Fibroblast of skin of left quadriceps (primary cell): ENCODE measurements around the gene SMG9.

Experiments
- DNase-seq, 2 experiments: peaks; one replicate each; pipeline ENCODE4 v3.0.0-alpha.2; 2013; ENCODE audit warnings: low read depth in 2 of 2

SMG9 gene

DNA sequence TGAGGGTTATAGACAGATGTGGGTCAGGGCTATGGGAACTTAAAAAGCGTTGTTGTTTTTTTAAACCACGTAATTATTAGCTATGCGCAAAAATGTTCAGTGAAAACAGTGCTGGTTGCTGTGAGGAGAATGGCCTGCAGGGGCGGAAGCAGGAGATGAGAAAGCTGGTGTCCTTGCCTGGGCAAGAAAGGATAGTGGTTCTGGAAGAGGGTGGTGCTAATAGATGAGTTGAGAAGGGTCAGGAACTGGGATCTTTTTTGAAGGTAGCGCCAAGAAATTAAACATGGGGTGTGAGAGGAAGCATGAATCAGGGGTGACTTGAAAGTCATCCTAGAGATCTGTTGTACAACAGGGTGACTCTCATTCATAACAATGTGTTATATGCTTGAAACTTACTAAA lies 4.8 kb upstream of the SMG9 start:
- no peak for DNase-seq

DNA sequence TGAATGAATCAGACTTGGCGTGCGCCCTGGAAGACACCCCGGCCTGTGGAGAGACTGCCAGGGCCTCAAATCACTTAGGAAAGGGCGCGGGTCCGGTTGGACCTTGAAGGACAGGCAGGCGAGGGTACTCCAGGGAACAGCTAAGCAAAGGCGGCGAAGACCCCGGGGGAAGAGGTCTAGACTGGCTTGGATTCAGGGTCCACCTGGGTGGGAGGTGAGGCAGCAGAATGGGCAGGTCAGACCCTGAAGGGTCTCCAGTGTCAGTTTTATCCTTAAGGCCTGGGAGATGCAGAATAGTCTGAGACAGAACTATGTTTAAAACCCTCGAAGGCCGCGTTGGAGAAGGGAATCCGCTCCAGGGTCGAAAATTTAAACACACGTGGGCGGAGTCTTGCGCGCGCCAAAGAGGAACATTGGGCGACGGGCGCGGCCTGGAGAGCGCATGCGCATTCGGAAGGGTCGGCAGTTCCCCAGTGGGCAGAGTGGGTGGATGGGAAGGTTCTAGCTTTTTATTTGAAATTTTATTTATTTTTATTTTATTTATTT lies 567 bp upstream of the SMG9 start:
- DNase-seq, result peak in 1 of 2 experiments; percentile 50

DNA sequence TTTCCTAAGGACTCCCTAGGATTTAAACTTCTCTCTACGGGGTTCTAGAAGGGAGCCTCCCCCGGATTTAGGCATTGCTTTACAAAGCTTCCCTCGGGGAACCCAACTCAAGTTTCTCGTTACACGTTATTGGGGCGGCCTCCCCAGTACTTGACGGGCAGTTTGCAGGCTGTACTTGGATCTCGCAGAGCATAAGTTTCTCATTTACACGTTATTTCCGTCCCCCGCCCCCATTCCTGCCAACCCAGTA lies 584 bp downstream of the SMG9 start:
- no peak for DNase-seq

DNA sequence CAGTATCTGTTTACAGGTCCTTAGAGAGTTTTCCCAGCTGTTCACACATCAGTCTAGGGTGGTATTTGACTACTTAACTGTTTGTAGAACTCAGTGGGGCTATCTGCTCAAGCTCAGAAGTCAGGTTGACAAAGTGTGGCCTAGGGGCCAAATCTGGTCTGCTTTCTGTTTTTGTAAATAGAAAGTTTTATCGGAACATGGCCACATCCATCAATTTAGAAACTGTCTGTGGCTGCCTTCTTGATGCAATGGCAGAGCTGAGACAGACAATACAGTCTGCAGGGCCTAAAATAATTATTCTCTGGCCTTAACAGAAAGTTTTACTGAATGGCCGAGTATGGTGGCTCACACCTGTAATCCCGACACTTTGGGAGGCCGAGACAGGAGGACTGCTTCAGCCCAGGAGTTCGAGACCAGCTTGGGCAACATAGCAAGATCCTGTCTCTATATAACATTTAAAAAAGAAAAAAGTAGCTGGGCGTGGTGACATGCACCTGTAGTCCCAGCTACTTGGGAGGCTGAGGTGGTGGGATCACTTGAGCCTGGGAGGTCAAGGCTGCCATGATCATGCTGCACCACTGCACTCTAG lies 2.4 kb downstream of the SMG9 start:
- no peak for DNase-seq

DNA sequence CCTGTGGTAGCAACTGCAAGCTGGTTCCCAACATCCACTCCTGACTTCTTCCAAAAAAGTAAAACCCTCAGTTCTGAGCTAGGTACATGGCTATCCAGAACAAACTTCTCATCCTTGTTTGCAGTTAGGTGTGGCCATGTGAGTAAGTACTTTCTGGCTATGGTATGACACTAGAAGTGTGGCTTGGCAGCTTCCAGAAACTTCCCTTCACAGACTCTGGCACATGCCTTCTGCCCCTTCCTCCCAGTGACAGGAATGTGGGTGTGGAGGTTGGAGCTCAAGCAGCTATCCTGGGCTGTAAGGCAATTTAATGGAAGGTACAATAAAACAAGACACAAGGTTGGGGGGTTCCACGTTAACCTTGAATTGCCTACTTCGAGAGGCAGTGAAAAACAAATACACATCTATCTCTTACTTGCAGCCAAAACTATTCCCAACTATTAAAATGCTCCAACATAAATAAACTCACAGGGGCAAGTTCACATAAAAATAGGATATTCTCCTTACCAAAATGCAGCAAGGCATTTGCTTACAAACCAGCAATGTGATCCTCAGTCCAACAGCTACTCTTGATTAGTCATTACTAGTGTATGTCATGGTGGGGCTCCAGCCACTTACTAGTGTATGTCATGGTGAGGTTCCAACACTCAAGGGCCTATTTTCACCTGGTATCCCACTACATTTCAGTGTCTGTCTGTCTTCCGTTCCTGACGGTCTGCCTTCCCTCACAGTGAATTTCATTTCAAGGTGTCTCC lies 3.1 kb downstream of the SMG9 start:
- DNase-seq, result no peak

DNA sequence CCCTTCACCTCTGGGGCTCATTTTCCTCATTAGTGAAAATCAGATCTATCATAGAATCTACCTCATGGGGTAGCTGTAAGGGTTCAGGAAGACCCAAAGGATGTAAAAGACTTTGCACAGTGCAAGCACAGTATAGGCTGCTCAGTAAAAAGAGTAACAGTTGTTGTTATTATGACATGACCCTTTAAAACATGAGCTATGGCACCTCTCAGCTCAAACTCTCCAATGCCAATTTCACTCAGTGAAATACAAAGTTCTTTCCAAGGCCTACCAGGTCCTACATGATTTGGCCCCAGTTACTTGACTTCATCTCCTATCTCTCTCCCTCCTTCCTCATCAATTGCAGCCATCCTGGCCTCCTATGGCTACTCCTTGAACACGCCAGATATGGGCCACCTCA lies 4.9 kb downstream of the SMG9 start:
- no peak for DNase-seq

GRCh38 chr19:43749152-43749551 lies 5.6 kb downstream of the SMG9 start:
- no peak for DNase-seq

DNA sequence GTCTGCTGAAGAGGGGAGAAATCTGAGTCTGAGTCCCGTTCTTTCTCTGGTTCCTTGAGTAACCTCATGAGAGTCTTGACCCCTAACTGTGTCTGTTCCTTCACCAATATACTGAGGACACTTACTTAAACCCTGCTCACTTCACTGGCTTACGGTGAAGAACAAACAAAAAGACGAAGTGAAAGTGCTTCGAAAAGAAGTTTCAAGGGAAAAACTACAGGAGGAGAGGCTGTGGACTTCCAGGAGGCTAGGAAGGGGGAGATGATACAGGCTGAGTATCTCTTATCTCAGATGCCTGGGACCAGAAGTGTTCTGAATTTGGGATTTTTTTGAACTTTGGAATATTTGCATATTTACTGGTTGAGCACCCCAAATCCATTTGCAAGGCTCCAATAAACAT lies 6.1 kb downstream of the SMG9 start:
- no peak for DNase-seq

DNA sequence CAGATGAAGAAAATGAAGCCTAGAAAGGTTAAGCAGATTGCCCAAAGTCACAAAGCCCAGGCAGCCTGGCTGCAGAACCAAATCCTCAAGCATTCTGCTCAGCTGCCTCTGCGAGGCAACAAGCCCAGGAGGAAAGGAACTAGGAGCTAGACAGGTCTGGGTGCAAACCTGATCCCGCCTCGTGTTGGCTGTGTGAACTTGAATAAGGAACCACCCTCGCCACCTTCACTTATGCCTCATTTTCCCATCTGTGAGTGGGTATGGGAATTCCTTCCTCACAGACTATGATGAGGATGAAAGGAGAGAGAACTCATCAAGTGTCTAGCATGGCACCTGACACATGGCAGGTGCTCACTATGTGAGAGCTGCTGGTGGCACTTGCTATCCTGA lies 6.6 kb downstream of the SMG9 start:
- no peak for DNase-seq

DNA sequence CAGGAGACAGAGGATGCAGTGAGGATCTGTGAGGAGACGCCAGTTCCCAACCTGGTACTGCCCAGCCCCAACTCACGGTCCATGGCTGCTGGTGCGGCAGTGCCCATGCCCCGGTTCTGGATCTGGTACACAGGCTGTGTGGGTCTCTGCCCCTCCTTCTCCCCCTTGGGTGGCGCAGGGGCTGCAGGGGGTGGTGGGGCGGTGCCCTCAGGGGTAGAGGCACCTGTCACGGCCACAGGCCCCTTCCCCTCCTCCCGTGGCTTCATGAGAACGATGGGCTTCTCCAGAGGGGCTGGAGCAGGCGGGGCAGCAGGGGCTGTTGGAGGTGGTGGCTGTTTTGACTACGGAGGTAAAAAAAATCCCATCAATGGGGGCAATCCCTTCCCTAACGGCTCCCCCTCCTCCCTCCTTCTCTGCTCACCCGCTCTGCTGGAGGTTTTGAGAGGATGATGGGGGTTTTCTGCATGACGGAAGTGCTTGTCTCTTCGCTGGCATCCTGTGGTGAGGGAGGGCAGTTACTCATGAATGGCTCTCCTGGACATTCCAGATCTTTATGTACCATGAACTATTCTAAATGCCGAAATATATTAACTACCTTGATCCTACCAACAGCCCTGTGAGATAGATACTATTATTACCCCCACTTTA lies 7.1 kb downstream of the SMG9 start:
- no peak for DNase-seq

GRCh38 chr19:43743059-43743458 lies 11.7 kb downstream of the SMG9 start:
- DNase-seq, result peak in 1 of 2 experiments; percentile 50

- DNase-seq, result no peak
These were observed 13.5 kb downstream of the SMG9 start for GRCh38 chr19:43741075-43741825.

DNA sequence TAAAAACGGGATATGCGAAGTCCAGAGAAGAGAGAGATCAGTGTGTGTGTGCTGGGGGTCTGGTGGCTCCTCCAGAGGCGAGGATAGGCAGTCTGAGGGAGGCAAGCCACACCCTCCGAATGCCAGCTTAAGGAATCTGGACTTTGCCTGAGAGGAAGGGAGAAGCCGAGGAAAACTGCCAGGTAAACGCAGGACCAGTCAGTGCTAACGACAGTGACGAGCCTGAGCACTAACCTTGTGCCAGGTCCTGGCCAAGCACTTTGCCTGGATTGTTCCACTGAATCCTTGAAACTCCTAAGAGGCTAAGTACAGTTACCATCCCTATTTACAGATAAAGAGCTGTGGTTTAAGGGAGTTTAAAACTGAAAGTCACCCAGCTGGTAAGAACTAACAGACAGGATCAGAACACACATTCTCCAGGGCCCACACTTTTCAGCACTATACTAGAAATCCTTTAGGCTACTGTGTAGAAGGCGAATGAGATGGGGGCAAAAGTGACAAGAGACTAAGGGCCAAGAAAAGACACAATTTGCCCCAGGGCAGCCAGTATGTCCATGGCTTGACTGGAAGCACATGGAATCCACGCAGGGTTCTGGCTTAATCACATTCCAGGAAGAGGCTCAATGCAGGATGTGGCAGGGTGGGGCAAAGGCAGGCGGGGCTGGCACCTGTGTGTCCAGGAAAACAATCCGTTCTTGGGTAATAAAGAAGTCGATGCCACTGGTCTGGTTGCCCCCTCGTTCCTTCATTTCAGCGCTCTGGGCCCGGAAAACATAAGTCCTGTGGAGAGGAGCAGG lies 15.1 kb downstream of the SMG9 start:
- no peak for DNase-seq

DNA sequence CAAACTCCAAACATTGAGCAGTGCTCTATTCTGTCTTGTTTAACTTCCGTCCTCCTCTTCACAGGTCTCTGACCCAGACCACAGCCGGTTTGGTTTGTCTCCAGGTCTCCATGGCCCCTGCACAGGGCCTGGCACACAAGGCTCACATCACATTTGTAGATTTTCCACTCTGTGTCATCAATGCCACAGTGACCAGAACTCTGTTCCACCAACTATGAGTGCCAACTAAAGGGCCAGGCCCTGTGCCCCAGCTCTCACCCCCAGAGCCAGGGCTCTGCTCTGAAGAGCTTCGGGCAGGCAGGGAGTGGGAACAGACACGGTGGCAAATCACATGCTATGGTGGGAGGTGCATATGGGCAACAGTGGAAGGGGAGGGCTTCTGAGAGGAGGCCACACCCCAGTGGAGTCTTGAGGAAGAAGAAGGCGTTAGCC lies 16.0 kb downstream of the SMG9 start:
- DNase-seq, result no peak

- no peak for DNase-seq
These were observed 18.8 kb downstream of the SMG9 start for GRCh38 chr19:43735957-43736356.

- DNase-seq, result no peak
These were observed 19.7 kb downstream of the SMG9 start for GRCh38 chr19:43735013-43735412.

GRCh38 chr19:43731846-43732245 lies 22.9 kb downstream of the SMG9 start:
- DNase-seq, result no peak

GRCh38 chr19:43731346-43731745 lies 23.4 kb downstream of the SMG9 start:
- DNase-seq, result no peak

DNA sequence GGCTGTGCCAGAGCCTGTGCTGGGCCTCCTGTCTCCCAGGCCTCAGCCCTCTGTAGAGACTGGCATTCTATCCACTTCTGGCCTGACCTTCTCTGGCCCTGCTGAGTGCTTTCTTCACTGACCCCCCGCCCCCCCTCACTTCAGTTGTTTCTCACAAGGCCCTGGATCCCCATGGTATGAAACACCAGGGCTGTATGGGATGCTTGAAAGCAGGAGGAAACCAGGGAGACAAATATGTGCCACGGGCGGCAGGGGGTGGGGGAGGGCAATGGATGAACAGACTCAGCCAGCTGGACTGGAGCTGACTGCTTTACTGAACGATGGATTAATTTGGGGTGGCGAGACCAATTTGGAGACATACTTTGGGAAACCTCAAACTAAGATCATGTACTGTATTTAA lies 24.8 kb downstream of the SMG9 start:
- no peak for DNase-seq

DNA sequence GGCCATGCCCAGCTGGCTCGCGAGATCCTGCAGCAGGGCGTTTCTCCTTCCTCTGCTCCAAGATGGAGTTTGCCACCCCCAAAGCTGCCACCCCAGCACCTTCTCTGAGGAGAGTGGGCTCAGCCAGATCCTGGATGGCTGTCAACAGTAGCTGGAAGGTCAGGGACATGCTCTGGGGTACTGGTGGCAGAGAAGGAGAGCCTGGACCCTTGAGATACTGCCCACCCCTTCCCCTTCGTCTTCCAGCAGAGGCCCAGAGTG lies 27.2 kb downstream of the SMG9 start:
- no peak for DNase-seq

DNA sequence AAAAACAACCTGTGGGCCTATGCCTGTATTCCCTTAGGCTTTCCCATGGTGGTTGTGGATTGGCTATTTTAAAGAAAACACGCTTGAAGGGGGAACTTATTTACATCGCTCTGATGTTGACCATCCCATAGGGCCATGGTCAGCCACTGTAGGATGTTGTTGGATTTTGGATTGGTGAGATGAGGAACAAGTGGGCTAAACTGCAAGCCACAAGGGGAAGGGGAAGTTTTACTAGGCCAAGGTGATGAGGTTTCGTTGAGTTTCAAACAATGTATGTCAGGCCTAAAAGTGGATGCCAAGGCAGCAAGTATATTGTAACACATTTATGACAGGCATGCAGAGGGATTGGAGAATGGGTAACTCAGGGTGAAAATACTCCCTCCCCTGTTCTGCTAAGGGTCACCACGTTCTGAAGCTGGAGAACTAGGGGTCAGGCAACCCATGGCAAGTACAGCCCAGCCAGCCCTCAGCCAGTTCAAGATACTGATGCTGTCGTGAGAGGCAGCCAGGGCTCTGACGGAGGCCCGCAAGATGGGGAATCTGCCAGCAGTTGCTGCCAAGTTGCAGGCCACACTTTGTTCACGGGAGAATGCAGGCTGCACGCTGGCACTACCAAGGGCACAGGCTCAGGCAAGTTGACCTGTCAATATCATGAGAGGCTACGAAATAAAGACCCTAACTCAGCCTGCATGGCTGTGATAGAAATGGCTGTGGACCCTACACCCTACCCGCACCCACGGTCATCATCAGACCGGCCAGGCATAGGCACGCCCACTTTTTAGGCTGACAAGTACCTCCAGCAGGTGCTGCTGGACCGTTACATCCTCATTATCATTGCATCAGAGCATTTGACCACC lies 27.8 kb downstream of the SMG9 start:
- DNase-seq, result no peak
